CD14-positive monocyte (primary cell): ENCODE results near the gene CD8B. TPM values are rescaled to one million over a fixed set of nuclear protein-coding genes. Genes with fewer than 3 reads are reported as not detected.

ENCODE experiments used
- DNase-seq, 3 donors: peaks; one replicate each; pipeline ENCODE4 v3.0.0-alpha.2; 2011 to 2022
- H2AFZ ChIP-seq: 2 replicates; pipeline ENCODE4 v1.6.0; 2012; ENCODE audit warnings: mild to moderate bottlenecking, low read depth, low read length, inconsistent platforms; ENCODE audit not compliant: insufficient read depth, poor library complexity, severe bottlenecking
- H3K27ac ChIP-seq, 2 donors: 1 replicate in 1 of 2; 2 replicates in 1 of 2; pipeline ENCODE4 v1.5.1; 2012 to 2013; ENCODE audit warnings: low read length in 2 of 2, control low read depth in 1 of 2, inconsistent platforms in 1 of 2, low read depth in 1 of 2, mild to moderate bottlenecking in 1 of 2
- H3K27me3 ChIP-seq, 2 donors: one replicate each; pipeline versions ENCODE4 v1.6.0 to v1.6.1; 2011 to 2013; ENCODE audit warnings: low read length in 2 of 2; ENCODE audit not compliant: control insufficient read depth in 2 of 2, insufficient read depth in 2 of 2
- H3K36me3 ChIP-seq, 2 donors: replicated peaks in 1 of 2; 1 replicate in 1 of 2; 2 replicates in 1 of 2; pipeline versions ENCODE4 v1.5.1 to v1.6.1; 2012 to 2013; ENCODE audit warnings: low read length in 2 of 2, control low read depth in 1 of 2, inconsistent platforms in 1 of 2, mild to moderate bottlenecking in 1 of 2; ENCODE audit not compliant: insufficient read depth in 2 of 2, control insufficient read depth in 1 of 2
- H3K4me1 ChIP-seq, 2 donors: 1 replicate in 1 of 2; 2 replicates in 1 of 2; pipeline versions ENCODE4 v1.5.1 to v1.6.1; 2012 to 2013; ENCODE audit warnings: low read length in 2 of 2, control low read depth in 1 of 2, inconsistent platforms in 1 of 2, mild to moderate bottlenecking in 1 of 2, moderate library complexity in 1 of 2; ENCODE audit not compliant: insufficient read depth in 2 of 2, control insufficient read depth in 1 of 2
- H3K4me2 ChIP-seq: replicated peaks from 2 replicates; pipeline ENCODE3; 2012; ENCODE audit warnings: low read length, moderate library complexity, mild to moderate bottlenecking; ENCODE audit not compliant: poor library complexity, severe bottlenecking; ENCODE audit errors: extremely low read depth
- H3K4me3 ChIP-seq, 3 experiments: fragments of 200-600 bp in 1 of 3; sonication (generic) in 1 of 3; replicated peaks in 1 of 3; 1 replicate in 2 of 3; 2 replicates in 1 of 3; pipeline ENCODE4 v1.5.1; 2011 to 2013; ENCODE audit warnings: low read length in 3 of 3, mild to moderate bottlenecking in 3 of 3, control low read depth in 2 of 3, low read depth in 2 of 3, inconsistent platforms in 1 of 3, moderate library complexity in 1 of 3
- H3K79me2 ChIP-seq: 2 replicates; pipeline ENCODE4 v1.6.0; 2012; ENCODE audit warnings: mild to moderate bottlenecking, control low read depth, inconsistent platforms, low read length, moderate library complexity; ENCODE audit not compliant: insufficient read depth
- H3K9ac ChIP-seq: 2 replicates; pipeline ENCODE4 v1.6.0; 2017; ENCODE audit warnings: low read length, mild to moderate bottlenecking; ENCODE audit not compliant: insufficient read depth, poor library complexity, severe bottlenecking
- H3K9me3 ChIP-seq, 2 donors: replicated peaks in 1 of 2; 1 replicate in 1 of 2; 2 replicates in 1 of 2; pipeline versions ENCODE4 v1.5.1 to v1.6.1; 2012 to 2013; ENCODE audit warnings: low read length in 2 of 2, control low read depth in 1 of 2; ENCODE audit not compliant: control insufficient read depth in 1 of 2, insufficient read depth in 1 of 2
- H4K20me1 ChIP-seq: 2 replicates; pipeline ENCODE4 v1.6.0; 2012; ENCODE audit warnings: mild to moderate bottlenecking, low read length, control low read depth, moderate library complexity; ENCODE audit not compliant: insufficient read depth
- H3K27ac Mint-ChIP-seq, 7 donors: one replicate each; pipeline ENCODE4 v1.8.0; 2020; ENCODE audit warnings: mild to moderate bottlenecking in 7 of 7, mixed read lengths in 7 of 7, moderate library complexity in 6 of 7, inconsistent platforms in 2 of 7
- H3K27me3 Mint-ChIP-seq, 3 donors: one replicate each; pipeline ENCODE4 v1.8.0; 2021 to 2022; ENCODE audit warnings: low read depth in 3 of 3, mild to moderate bottlenecking in 3 of 3, mixed read lengths in 3 of 3, moderate library complexity in 3 of 3, inconsistent platforms in 1 of 3
- H3K36me3 Mint-ChIP-seq, 2 donors: one replicate each; pipeline ENCODE4 v1.8.0; 2020; ENCODE audit warnings: mixed read lengths in 2 of 2, inconsistent platforms in 1 of 2, mild to moderate bottlenecking in 1 of 2
- H3K4me1 Mint-ChIP-seq: one replicate; pipeline ENCODE4 v1.8.0; 2020; ENCODE audit warnings: mild to moderate bottlenecking, mixed read lengths
- H3K4me3 Mint-ChIP-seq, 2 donors: one replicate each; pipeline ENCODE4 v1.8.0; 2020; ENCODE audit warnings: mild to moderate bottlenecking in 2 of 2, mixed read lengths in 2 of 2, moderate library complexity in 1 of 2
- H3K9me3 Mint-ChIP-seq, 7 donors: one replicate each; pipeline ENCODE4 v1.8.0; 2020 to 2022; ENCODE audit warnings: mixed read lengths in 7 of 7, mild to moderate bottlenecking in 6 of 7, moderate library complexity in 6 of 7, inconsistent platforms in 2 of 7
- WGBS: methylation state at CpG from one replicate; pipeline ENCODE4 v1.1.5; 2013; ENCODE audit warnings: missing lambda C conversion rate; ENCODE audit not compliant: insufficient coverage; 5-methylcytosine and 5-hydroxymethylcytosine counted together
- intact Hi-C, 2 donors: fragments of 100-400 bp; cut with micrococcal nuclease; formaldehyde crosslinking; loops; one replicate each; pipeline versions ENCODE4 v1.15.0 to v1.15.1; 2023
- polyA plus RNA-seq, 3 donors: library from polyadenylated mRNA; depleted of rRNA in 1 of 3; unstranded in 2 of 3; stranded (reverse) in 1 of 3; fragments of 300-500 nt in 2 of 3; fragments of >200 nt in 1 of 3; fragmentation: Illumina TruSeq in 2 of 3; gene quantifications; 1 replicate in 2 of 3; 2 replicates in 1 of 3; pipeline ENCODE4 v1.2.3, GENCODE V29; 2012 to 2021
- TF ChIP-seq, protein P1 (sequence below): fragments of 200-600 bp; IDR thresholded peaks from one replicate; pipeline ENCODE4 v1.8.0; 2022; ENCODE audit warnings: antibody characterized with exemption, mild to moderate bottlenecking

The CD8B gene
- polyA plus RNA-seq, 3 donors: 1.5 to 1.6 TPM; not detected in 1

DNA sequence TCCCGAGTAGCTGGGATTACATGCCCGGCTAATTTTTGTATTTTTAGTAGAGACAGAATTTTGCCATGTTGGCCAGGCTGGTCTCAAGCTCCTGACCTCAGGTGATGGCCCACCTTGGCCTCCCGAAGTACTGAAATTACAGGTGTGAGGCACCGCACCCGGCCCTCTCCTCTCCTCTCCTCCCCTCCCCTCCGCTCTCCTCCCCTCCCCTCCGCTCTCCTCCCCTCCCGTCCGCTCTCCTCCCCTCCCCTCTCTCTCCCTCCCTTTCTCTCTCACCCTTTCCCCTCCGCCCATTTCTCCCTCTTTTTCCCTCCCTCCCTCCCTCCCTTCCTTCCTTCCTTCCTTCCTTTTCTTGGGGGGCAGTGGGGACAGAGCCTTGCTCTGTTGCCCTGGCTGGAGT lies 28.4 kb downstream of the CD8B start:
- no peak overlapping the region for H3K4me3 Mint-ChIP-seq
- H3K9ac ChIP-seq: no peak overlapping the region
- intact Hi-C loops: no loop called here

DNA sequence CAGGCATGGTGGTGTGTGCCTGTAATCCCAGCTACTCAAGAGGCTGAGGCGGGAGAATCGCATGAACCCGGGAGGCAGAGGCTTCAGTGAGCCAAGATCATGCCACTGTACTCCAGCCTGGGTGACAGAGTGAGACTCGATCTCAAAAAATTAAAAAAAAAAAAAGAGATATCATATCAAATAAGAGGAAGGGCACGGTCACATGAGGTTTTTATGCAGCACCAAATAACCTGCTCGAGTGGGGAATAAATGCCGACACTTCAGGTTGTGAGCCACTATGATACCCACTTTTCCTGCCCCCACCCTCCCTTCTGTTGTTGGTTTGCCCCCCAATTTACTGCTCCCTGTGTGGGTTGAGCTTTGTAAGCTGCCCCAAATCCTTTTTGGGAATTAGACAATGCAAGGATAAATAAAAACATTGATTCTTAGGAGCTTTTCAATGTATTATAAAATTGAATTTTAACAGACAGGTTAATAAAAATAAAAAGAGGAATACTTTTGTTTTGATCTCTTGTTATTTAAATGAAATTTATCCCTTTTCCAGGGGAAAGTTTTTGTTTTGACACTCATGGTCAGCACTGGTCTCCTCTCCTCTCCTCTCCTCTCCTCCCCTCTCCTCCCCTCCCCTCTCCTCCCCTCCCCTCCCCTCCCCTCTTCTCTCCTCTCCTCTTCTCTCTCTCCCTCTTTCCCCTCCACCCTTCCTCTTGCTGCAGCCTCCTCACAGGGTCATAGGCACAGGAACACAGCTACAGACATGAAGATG lies 29.2 kb downstream of the CD8B start:
- H3K4me3 Mint-ChIP-seq: no peak overlapping the region
- peaks cover 0 to 1% (median 0%) of the 10 kb centered on the region in 7 donors for H3K9me3 Mint-ChIP-seq
- peaks cover 14% of the 10 kb centered on the region for H3K4me1 Mint-ChIP-seq
- Histone ChIP-seq H3K27ac (no peak overlapping the region), H2AFZ (no peak overlapping the region), H3K9ac (no peak overlapping the region), H4K20me1 (no peaks in the 10 kb centered on the region), H3K9me3 (no peaks in the 10 kb centered on the region), H3K27me3 (no peaks in the 10 kb centered on the region), H3K79me2 (no peaks in the 10 kb centered on the region), H3K4me3 (no peak overlapping the region), H3K36me3 (no peaks in the 10 kb centered on the region), H3K4me1 (peaks cover 7 to 8% of the 10 kb centered on the region in 2 donors), H3K4me2 (no peak overlapping the region)
- peak overlapping the region in 1 of 7 donors; percentile 38 for H3K27ac Mint-ChIP-seq
- WGBS: 67% methylated on average over 3 of the region's 7 CpGs
- no peak for DNase-seq
- no peaks in the 10 kb centered on the region for H3K36me3 Mint-ChIP-seq
- peaks cover 0 to 3% (median 0%) of the 10 kb centered on the region in 3 donors for H3K27me3 Mint-ChIP-seq
- TF ChIP-seq, protein P1, sequence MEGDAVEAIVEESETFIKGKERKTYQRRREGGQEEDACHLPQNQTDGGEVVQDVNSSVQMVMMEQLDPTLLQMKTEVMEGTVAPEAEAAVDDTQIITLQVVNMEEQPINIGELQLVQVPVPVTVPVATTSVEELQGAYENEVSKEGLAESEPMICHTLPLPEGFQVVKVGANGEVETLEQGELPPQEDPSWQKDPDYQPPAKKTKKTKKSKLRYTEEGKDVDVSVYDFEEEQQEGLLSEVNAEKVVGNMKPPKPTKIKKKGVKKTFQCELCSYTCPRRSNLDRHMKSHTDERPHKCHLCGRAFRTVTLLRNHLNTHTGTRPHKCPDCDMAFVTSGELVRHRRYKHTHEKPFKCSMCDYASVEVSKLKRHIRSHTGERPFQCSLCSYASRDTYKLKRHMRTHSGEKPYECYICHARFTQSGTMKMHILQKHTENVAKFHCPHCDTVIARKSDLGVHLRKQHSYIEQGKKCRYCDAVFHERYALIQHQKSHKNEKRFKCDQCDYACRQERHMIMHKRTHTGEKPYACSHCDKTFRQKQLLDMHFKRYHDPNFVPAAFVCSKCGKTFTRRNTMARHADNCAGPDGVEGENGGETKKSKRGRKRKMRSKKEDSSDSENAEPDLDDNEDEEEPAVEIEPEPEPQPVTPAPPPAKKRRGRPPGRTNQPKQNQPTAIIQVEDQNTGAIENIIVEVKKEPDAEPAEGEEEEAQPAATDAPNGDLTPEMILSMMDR: no peak
- intact Hi-C loops: no loop called here

More for the DNA sequence above, 28.4 kb downstream of the CD8B start:
- Mint-ChIP-seq H3K9me3 (peaks cover 0 to 1% (median 0%) of the 10 kb centered on the region in 7 donors), H3K27ac (no peak overlapping the region), H3K27me3 (peaks cover 0 to 3% (median 0%) of the 10 kb centered on the region in 3 donors), H3K4me1 (peaks cover 21% of the 10 kb centered on the region), H3K36me3 (no peaks in the 10 kb centered on the region)
- Histone ChIP-seq H3K27ac (no peak overlapping the region), H2AFZ (no peak overlapping the region), H3K36me3 (no peaks in the 10 kb centered on the region), H3K79me2 (no peaks in the 10 kb centered on the region), H3K4me2 (no peak overlapping the region), H3K9me3 (no peaks in the 10 kb centered on the region), H3K27me3 (no peaks in the 10 kb centered on the region), H3K4me1 (peaks cover 12 to 13% of the 10 kb centered on the region in 2 donors), H4K20me1 (no peaks in the 10 kb centered on the region), H3K4me3 (no peak overlapping the region)
- DNase-seq: no peak
- TF ChIP-seq, protein P1: no peak
- 100% methylated on average over 2 of the region's 10 CpGs for WGBS
